ENCODE measurements around the gene ACTN1. TPM values are rescaled to one million over a fixed set of nuclear protein-coding genes. Genes with fewer than 3 reads are reported as not detected.

The ACTN1 gene
- polyA plus RNA-seq, 3 donors: 41.4 to 75.0 (median 69.4) TPM

GRCh38 chr14:68931063-68931462 lies 48.0 kb downstream of the ACTN1 start:
- H4K20me1 ChIP-seq (ENCODE audit: insufficient read depth, low read length): no peaks in the 10 kb centered on the region
- H3K9me3 ChIP-seq (replicated peaks in 1 of 2; ENCODE audit: control insufficient read depth in 1 of 2, insufficient read depth in 1 of 2, low read length in 2 of 2): peaks cover 3 to 6% of the 10 kb centered on the region in 2 donors
- peak overlapping the region; percentile 97 to 99 (median 99) for H3K27ac Mint-ChIP-seq
- peaks cover 89% of the 10 kb centered on the region for H3K4me1 Mint-ChIP-seq
- TF ChIP-seq CTCF (IDR thresholded peaks at IDR 0.05): no peak
- peaks cover 25 to 51% of the 10 kb centered on the region in 2 donors for H3K36me3 Mint-ChIP-seq
- H3K4me3 Mint-ChIP-seq: peak overlapping the region in 1 of 2 donors; percentile 45
- H3K79me2 ChIP-seq (ENCODE audit: insufficient read depth, low read length): peaks cover 96% of the 10 kb centered on the region
- WGBS (ENCODE audit: insufficient coverage): 100% methylated on average over 1 of the region's 3 CpGs
- peaks cover 74 to 83% of the 10 kb centered on the region in 2 donors for H3K4me1 ChIP-seq (ENCODE audit: control insufficient read depth in 1 of 2, insufficient read depth in 2 of 2, low read length in 2 of 2)
- no peak overlapping the region for H3K9ac ChIP-seq (ENCODE audit: insufficient read depth, low read length, poor library complexity, severe bottlenecking)
- H3K4me3 ChIP-seq (replicated peaks in 1 of 3; ENCODE audit: low read depth in 2 of 3, low read length in 3 of 3): no peak overlapping the region
- H3K27ac ChIP-seq (ENCODE audit: low read depth in 1 of 2, low read length in 2 of 2): peak overlapping the region; percentile 41 to 95
- H2AFZ ChIP-seq (ENCODE audit: insufficient read depth, low read depth, low read length, poor library complexity, severe bottlenecking): no peak overlapping the region
- DNase-seq: no peak
- H3K9me3 Mint-ChIP-seq: peaks cover 2 to 10% (median 4%) of the 10 kb centered on the region in 7 donors
- no peaks in the 10 kb centered on the region for H3K27me3 ChIP-seq (ENCODE audit: control insufficient read depth in 2 of 2, insufficient read depth in 2 of 2, low read length in 2 of 2)
- H3K36me3 ChIP-seq (replicated peaks in 1 of 2; ENCODE audit: control insufficient read depth in 1 of 2, insufficient read depth in 2 of 2, low read length in 2 of 2): peaks cover 0 to 8% of the 10 kb centered on the region in 2 donors
- H3K4me2 ChIP-seq (replicated peaks; ENCODE audit: extremely low read depth, low read length, poor library complexity, severe bottlenecking): no peak overlapping the region
- peaks cover 0 to 1% (median 0%) of the 10 kb centered on the region in 3 donors for H3K27me3 Mint-ChIP-seq (ENCODE audit: low read depth in 3 of 3)
- intact Hi-C loops (cut with micrococcal nuclease): loop anchor here in 1 of 2 donors (5.0 kb wide), 1 partner anchor 111 kb away; no protein-coding TSS in a partner anchor

GRCh38 chr14:68929623-68930307 lies 49.3 kb downstream of the ACTN1 start:
- H3K79me2 ChIP-seq (ENCODE audit: insufficient read depth, low read length): peaks cover 96% of the 10 kb centered on the region
- H2AFZ ChIP-seq (ENCODE audit: insufficient read depth, low read depth, low read length, poor library complexity, severe bottlenecking): no peak overlapping the region
- H3K4me1 Mint-ChIP-seq: peaks cover 90% of the 10 kb centered on the region
- DNase-seq: peak; percentile 86 to 93 (median 90)
- H3K27me3 Mint-ChIP-seq (ENCODE audit: low read depth in 3 of 3): peaks cover 0 to 1% (median 0%) of the 10 kb centered on the region in 3 donors
- TF ChIP-seq CTCF (IDR thresholded peaks at IDR 0.05): no peak
- H3K36me3 ChIP-seq (replicated peaks in 1 of 2; ENCODE audit: control insufficient read depth in 1 of 2, insufficient read depth in 2 of 2, low read length in 2 of 2): peaks cover 0 to 12% of the 10 kb centered on the region in 2 donors
- peak overlapping the region; percentile 58 for H3K9ac ChIP-seq (ENCODE audit: insufficient read depth, low read length, poor library complexity, severe bottlenecking)
- H3K27ac ChIP-seq (ENCODE audit: low read depth in 1 of 2, low read length in 2 of 2): peak overlapping the region; percentile 95 to 96
- H3K4me3 ChIP-seq (replicated peaks in 1 of 3; ENCODE audit: low read depth in 2 of 3, low read length in 3 of 3): peak overlapping the region in 1 of 3 experiments; percentile 5
- peaks cover 7 to 13% of the 10 kb centered on the region in 2 donors for H3K9me3 ChIP-seq (replicated peaks in 1 of 2; ENCODE audit: control insufficient read depth in 1 of 2, insufficient read depth in 1 of 2, low read length in 2 of 2)
- peaks cover 25 to 53% of the 10 kb centered on the region in 2 donors for H3K36me3 Mint-ChIP-seq
- H3K9me3 Mint-ChIP-seq: peaks cover 4 to 19% (median 9%) of the 10 kb centered on the region in 7 donors
- peak overlapping the region; percentile 24 for H3K4me2 ChIP-seq (replicated peaks; ENCODE audit: extremely low read depth, low read length, poor library complexity, severe bottlenecking)
- H4K20me1 ChIP-seq (ENCODE audit: insufficient read depth, low read length): no peaks in the 10 kb centered on the region
- intact Hi-C loops (cut with micrococcal nuclease): loop anchor here in 1 of 2 donors (1.0 to 10.0 kb wide), 3 partner anchors 22 to 245 kb away; no protein-coding TSS in a partner anchor
- H3K4me3 Mint-ChIP-seq: no peak overlapping the region
- H3K27ac Mint-ChIP-seq: peak overlapping the region; percentile 97 to 99 (median 99)
- WGBS (ENCODE audit: insufficient coverage): 89% methylated on average over 7 of the region's 12 CpGs
- no peaks in the 10 kb centered on the region for H3K27me3 ChIP-seq (ENCODE audit: control insufficient read depth in 2 of 2, insufficient read depth in 2 of 2, low read length in 2 of 2)
- peaks cover 81 to 87% of the 10 kb centered on the region in 2 donors for H3K4me1 ChIP-seq (ENCODE audit: control insufficient read depth in 1 of 2, insufficient read depth in 2 of 2, low read length in 2 of 2)

Measured in CD14-positive monocyte (primary cell).